Measurements from ENCODE around the gene PRKN.

PRKN gene

GRCh38 chr6:161549977-161550655 lies 1177.5 kb downstream of the PRKN start:
- TF ChIP-seq CTCF (IDR thresholded peaks at IDR 0.05; ENCODE audit: borderline replicate concordance, extremely low read depth, low read length, poor library complexity, severe bottlenecking) (no peak), EZH2 (IDR thresholded peaks at IDR 0.05; ENCODE audit: borderline replicate concordance, low read depth, low read length, severe bottlenecking) (no peak)
- Histone ChIP-seq H3K4me3 (ENCODE audit: low read depth in 1 of 2, low read length in 2 of 2) (no peak overlapping the region), H3K36me3 (ENCODE audit: insufficient read depth, low read length) (no peaks in the 10 kb centered on the region), H3K9ac (ENCODE audit: low read depth, low read length) (no peak overlapping the region), H4K20me1 (ENCODE audit: insufficient read depth, low read length) (no peaks in the 10 kb centered on the region), H3K79me2 (ENCODE audit: insufficient read depth, low read length) (no peaks in the 10 kb centered on the region), H3K4me2 (ENCODE audit: insufficient read depth, low read length) (no peak overlapping the region), H3K27me3 (ENCODE audit: insufficient read depth, low read length, poor library complexity) (no peaks in the 10 kb centered on the region), H3K4me1 (ENCODE audit: insufficient read depth, low read length) (no peaks in the 10 kb centered on the region), H3K9me3 (ENCODE audit: insufficient read depth, low read length, severe bottlenecking) (no peaks in the 10 kb centered on the region), H3K27ac (ENCODE audit: low read length) (no peak overlapping the region), H2AFZ (ENCODE audit: low read depth, low read length) (no peak overlapping the region)
- ATAC-seq (ENCODE audit: insufficient read depth, low read depth) (no peak), DNase-seq (no peak)

- no peaks in the 10 kb centered on the region for H3K9me3 ChIP-seq (ENCODE audit: insufficient read depth, low read length, severe bottlenecking)
- no peaks in the 10 kb centered on the region for H3K27me3 ChIP-seq (ENCODE audit: insufficient read depth, low read length, poor library complexity)
- H3K4me2 ChIP-seq (ENCODE audit: insufficient read depth, low read length), result no peak overlapping the region
- no peak overlapping the region for H2AFZ ChIP-seq (ENCODE audit: low read depth, low read length)
- ATAC-seq (ENCODE audit: insufficient read depth, low read depth) (no peak), DNase-seq (no peak)
- H4K20me1 ChIP-seq (ENCODE audit: insufficient read depth, low read length), result no peaks in the 10 kb centered on the region
- no peak overlapping the region for H3K4me3 ChIP-seq (ENCODE audit: low read depth in 1 of 2, low read length in 2 of 2)
- no peaks in the 10 kb centered on the region for H3K79me2 ChIP-seq (ENCODE audit: insufficient read depth, low read length)
- no peak overlapping the region for H3K27ac ChIP-seq (ENCODE audit: low read length)
- no peaks in the 10 kb centered on the region for H3K4me1 ChIP-seq (ENCODE audit: insufficient read depth, low read length)
- TF ChIP-seq EZH2 (IDR thresholded peaks at IDR 0.05; ENCODE audit: borderline replicate concordance, low read depth, low read length, severe bottlenecking) (no peak), CTCF (IDR thresholded peaks at IDR 0.05; ENCODE audit: borderline replicate concordance, extremely low read depth, low read length, poor library complexity, severe bottlenecking) (no peak)
- H3K9ac ChIP-seq (ENCODE audit: low read depth, low read length), result no peak overlapping the region
- no peaks in the 10 kb centered on the region for H3K36me3 ChIP-seq (ENCODE audit: insufficient read depth, low read length)
These were observed 1178.8 kb downstream of the PRKN start for GRCh38 chr6:161548713-161549296.

GRCh38 chr6:161547617-161548016 lies 1179.9 kb downstream of the PRKN start:
- Histone ChIP-seq H3K4me3 (ENCODE audit: low read depth in 1 of 2, low read length in 2 of 2) (no peak overlapping the region), H3K27me3 (ENCODE audit: insufficient read depth, low read length, poor library complexity) (no peaks in the 10 kb centered on the region), H4K20me1 (ENCODE audit: insufficient read depth, low read length) (no peaks in the 10 kb centered on the region), H3K9me3 (ENCODE audit: insufficient read depth, low read length, severe bottlenecking) (no peaks in the 10 kb centered on the region), H3K4me2 (ENCODE audit: insufficient read depth, low read length) (no peak overlapping the region), H3K79me2 (ENCODE audit: insufficient read depth, low read length) (no peaks in the 10 kb centered on the region), H2AFZ (ENCODE audit: low read depth, low read length) (no peak overlapping the region), H3K27ac (ENCODE audit: low read length) (no peak overlapping the region), H3K36me3 (ENCODE audit: insufficient read depth, low read length) (no peaks in the 10 kb centered on the region), H3K4me1 (ENCODE audit: insufficient read depth, low read length) (no peaks in the 10 kb centered on the region), H3K9ac (ENCODE audit: low read depth, low read length) (no peak overlapping the region)
- ATAC-seq (ENCODE audit: insufficient read depth, low read depth), result no peak
- no peak for DNase-seq
- TF ChIP-seq CTCF (IDR thresholded peaks at IDR 0.05; ENCODE audit: borderline replicate concordance, extremely low read depth, low read length, poor library complexity, severe bottlenecking), result no peak
- TF ChIP-seq EZH2 (IDR thresholded peaks at IDR 0.05; ENCODE audit: borderline replicate concordance, low read depth, low read length, severe bottlenecking), result no peak

Measured in DND-41 (cell line).